WTC11 (cell line): ENCODE data around the gene RASGEF1C. TPM values are rescaled to one million over a fixed set of nuclear protein-coding genes. Genes with fewer than 3 reads are reported as not detected.

ENCODE experiments used
- ATAC-seq: fragments of 200-7000 bp; cut with Tn5 transposase; 2 replicates; pipeline ENCODE4 v1.10.0; 2021; ENCODE audit warnings: mild to moderate bottlenecking, moderate library complexity
- CTCF ChIA-PET: fragments of 300-600 bp; sonication (Branson Sonifier 250); formaldehyde crosslinking; loops from one replicate; lab custom pipeline; 2021; ENCODE audit warnings: antibody characterized with exemption; lab: Charles Lee
- POLR2A ChIA-PET: fragments of 350-600 bp; sonication (Branson Sonifier 250); formaldehyde crosslinking; loops from one replicate; lab custom pipeline; 2021; ENCODE audit warnings: antibody characterized with exemption; lab: Charles Lee
- DNase-seq: peaks from one replicate; pipeline ENCODE4 v3.0.0; 2021; ENCODE audit warnings: low spot score
- H3K27ac Mint-ChIP-seq: 2 replicates; pipeline ENCODE4 v1.8.0; 2021; ENCODE audit warnings: mixed read lengths
- H3K27me3 Mint-ChIP-seq: 2 replicates; pipeline ENCODE4 v1.8.0; 2021; ENCODE audit warnings: low read depth, mild to moderate bottlenecking, moderate library complexity, mixed read lengths
- H3K36me3 Mint-ChIP-seq: 2 replicates; pipeline ENCODE4 v1.8.0; 2021; ENCODE audit warnings: mixed read lengths
- H3K4me1 Mint-ChIP-seq: 2 replicates; pipeline ENCODE4 v1.8.0; 2022; ENCODE audit warnings: mixed read lengths
- H3K4me3 Mint-ChIP-seq: 2 replicates; pipeline ENCODE4 v1.8.0; 2021; ENCODE audit warnings: mild to moderate bottlenecking, moderate library complexity, mixed read lengths
- H3K9me3 Mint-ChIP-seq: 2 replicates; pipeline ENCODE4 v1.8.0; 2021; ENCODE audit warnings: mixed read lengths
- ATF1 ChIP-seq: sonication (generic); formaldehyde crosslinking; IDR thresholded peaks from 2 replicates; pipeline ENCODE4 v1.8.1; 2023; ENCODE audit warnings: mild to moderate bottlenecking, moderate library complexity, missing genetic modification reagents
- CBFB ChIP-seq: sonication (generic); formaldehyde crosslinking; IDR thresholded peaks from 2 replicates; pipeline ENCODE4 v1.8.1; 2022; ENCODE audit warnings: mild to moderate bottlenecking, low read depth, missing genetic modification reagents
- CREB1 ChIP-seq: sonication (generic); formaldehyde crosslinking; IDR thresholded peaks from 2 replicates; pipeline ENCODE4 v1.8.0; 2023; ENCODE audit warnings: mild to moderate bottlenecking, missing genetic modification reagents
- CREM ChIP-seq: sonication (generic); formaldehyde crosslinking; IDR thresholded peaks from 2 replicates; pipeline ENCODE4 v1.8.1; 2022; ENCODE audit warnings: mild to moderate bottlenecking, missing genetic modification reagents, moderate library complexity
- FOXP1 ChIP-seq: sonication (generic); formaldehyde crosslinking; IDR thresholded peaks from 2 replicates; pipeline ENCODE4 v1.8.0; 2022; ENCODE audit warnings: missing genetic modification reagents, mild to moderate bottlenecking, moderate library complexity, borderline replicate concordance
- GRHL2 ChIP-seq: fragments of 250-450 bp; sonication (Bioruptor Pico); IDR thresholded peaks from 2 replicates; pipeline ENCODE4 v1.8.0; 2022; ENCODE audit warnings: mild to moderate bottlenecking, moderate library complexity; ENCODE audit not compliant: insufficient replicate concordance, severe bottlenecking
- IRF2 ChIP-seq: sonication (generic); formaldehyde crosslinking; IDR thresholded peaks from 2 replicates; pipeline ENCODE4 v1.8.0; 2022; ENCODE audit warnings: low read depth, missing genetic modification reagents, borderline replicate concordance
- NFE2L1 ChIP-seq: sonication (generic); formaldehyde crosslinking; IDR thresholded peaks from 2 replicates; pipeline ENCODE4 v1.8.1; 2023; ENCODE audit warnings: missing genetic modification reagents
- NR3C1 ChIP-seq: sonication (generic); formaldehyde crosslinking; conservative IDR thresholded peaks from 2 replicates; pipeline ENCODE4 v1.8.1; 2023; ENCODE audit warnings: low read depth, mild to moderate bottlenecking, missing genetic modification reagents
- TP53 ChIP-seq: sonication (generic); formaldehyde crosslinking; IDR thresholded peaks from 2 replicates; pipeline ENCODE4 v1.8.1; 2023; ENCODE audit warnings: mild to moderate bottlenecking, missing genetic modification reagents
- ZNF219 ChIP-seq: sonication (generic); formaldehyde crosslinking; IDR thresholded peaks from 2 replicates; pipeline ENCODE4 v1.8.0; 2023; ENCODE audit warnings: missing genetic modification reagents, mild to moderate bottlenecking, borderline replicate concordance
- ZNF263 ChIP-seq: sonication (generic); formaldehyde crosslinking; IDR thresholded peaks from 2 replicates; pipeline ENCODE4 v1.8.1; 2022; ENCODE audit warnings: low read depth, mild to moderate bottlenecking, moderate library complexity, missing genetic modification reagents
- ZNF396 ChIP-seq: fragments of 250-450 bp; sonication (Bioruptor Pico); IDR thresholded peaks from 2 replicates; pipeline ENCODE4 v1.8.0; 2021; ENCODE audit warnings: mild to moderate bottlenecking, moderate library complexity, borderline replicate concordance
- ZNF416 ChIP-seq: fragments of 250-450 bp; sonication (Bioruptor Pico); IDR thresholded peaks from 2 replicates; pipeline ENCODE4 v1.9.0; 2021; ENCODE audit warnings: mild to moderate bottlenecking, inconsistent platforms
- total RNA-seq: library from RNA; stranded (reverse); gene quantifications from 3 replicates; pipeline ENCODE4 v1.2.3, GENCODE V29; 2021
- TF ChIP-seq, protein P1 (sequence below): sonication (generic); formaldehyde crosslinking; IDR thresholded peaks from 2 replicates; pipeline ENCODE4 v1.8.1; 2022; ENCODE audit warnings: mild to moderate bottlenecking, missing genetic modification reagents, moderate library complexity, borderline replicate concordance
- TF ChIP-seq, protein P2 (sequence below): fragments of 250-450 bp; sonication (Bioruptor Pico); IDR thresholded peaks from 2 replicates; pipeline ENCODE4 v2.1.2; 2022; ENCODE audit warnings: mild to moderate bottlenecking, moderate library complexity
- TF ChIP-seq, protein P3 (sequence below): sonication (generic); formaldehyde crosslinking; IDR thresholded peaks from 2 replicates; pipeline ENCODE4 v1.8.1; 2022; ENCODE audit warnings: mild to moderate bottlenecking, moderate library complexity, missing genetic modification reagents
- TF ChIP-seq, protein P4 (sequence below): fragments of 250-450 bp; sonication (Bioruptor Pico); IDR thresholded peaks from 2 replicates; pipeline ENCODE4 v1.9.0; 2021; ENCODE audit warnings: mild to moderate bottlenecking, borderline replicate concordance
- TF ChIP-seq, protein P5 (sequence below): sonication (generic); formaldehyde crosslinking; IDR thresholded peaks from 2 replicates; pipeline ENCODE4 v1.8.0; 2023; ENCODE audit warnings: mild to moderate bottlenecking, missing genetic modification reagents
- TF ChIP-seq, protein P6 (sequence below): sonication (generic); formaldehyde crosslinking; IDR thresholded peaks from 2 replicates; pipeline ENCODE4 v1.8.1; 2023; ENCODE audit warnings: mild to moderate bottlenecking, missing genetic modification reagents, moderate library complexity

Gene RASGEF1C
- total RNA-seq, 1 experiment from 2014 or later, result 0.96 TPM

DNA sequence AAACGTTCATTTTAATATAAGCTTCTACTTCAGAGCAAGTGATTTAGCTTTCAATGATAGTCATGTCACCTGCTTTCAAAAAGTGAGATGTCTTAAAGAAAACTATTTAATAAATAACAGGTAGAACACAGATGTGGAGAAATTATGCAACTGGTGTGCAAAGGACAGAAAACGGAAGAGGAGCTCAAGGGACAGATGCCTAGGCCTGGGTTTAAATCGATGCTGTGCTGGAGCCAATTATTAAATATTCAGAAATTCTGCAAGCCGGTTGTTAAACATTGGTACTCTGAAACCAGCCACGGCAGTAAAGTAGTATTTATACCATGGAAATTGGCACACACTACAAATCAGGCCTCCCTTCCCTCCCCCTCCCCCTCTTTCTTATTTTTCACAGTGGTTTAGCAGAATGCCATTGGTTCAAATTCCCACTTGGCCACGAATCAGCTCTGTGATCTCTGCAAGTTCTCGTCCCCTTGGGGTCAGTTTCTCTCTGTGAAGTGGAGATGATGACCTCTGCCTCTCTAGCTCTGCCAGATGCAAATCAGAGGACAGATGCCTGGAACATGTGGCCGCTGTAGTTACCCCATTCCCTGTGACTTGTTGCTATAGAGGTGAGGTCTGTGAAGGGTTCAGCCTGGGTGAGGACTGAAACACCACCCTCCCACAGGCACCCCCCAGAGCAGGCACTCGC is 131.3 kb downstream of the RASGEF1C start:
- Mint-ChIP-seq H3K27ac (no peak overlapping the region), H3K4me3 (no peak overlapping the region), H3K4me1 (peaks cover 22% of the 10 kb centered on the region), H3K27me3 (peaks cover 35% of the 10 kb centered on the region), H3K36me3 (peaks cover 23% of the 10 kb centered on the region), H3K9me3 (peaks cover 32% of the 10 kb centered on the region)
- no peak for ATAC-seq
- ChIA-PET CTCF (no interaction called here), POLR2A (no interaction called here)
- no peak for TF ChIP-seq TP53
- no peak for TF ChIP-seq ZNF263 (CRISPR knock-in tag)
- TF ChIP-seq NR3C1 (CRISPR knock-in tag), result no peak
- no peak for TF ChIP-seq FOXP1 (CRISPR knock-in tag)
- no peak for TF ChIP-seq CREB1 (CRISPR knock-in tag)
- no peak for TF ChIP-seq ZNF219
- TF ChIP-seq, protein P1, sequence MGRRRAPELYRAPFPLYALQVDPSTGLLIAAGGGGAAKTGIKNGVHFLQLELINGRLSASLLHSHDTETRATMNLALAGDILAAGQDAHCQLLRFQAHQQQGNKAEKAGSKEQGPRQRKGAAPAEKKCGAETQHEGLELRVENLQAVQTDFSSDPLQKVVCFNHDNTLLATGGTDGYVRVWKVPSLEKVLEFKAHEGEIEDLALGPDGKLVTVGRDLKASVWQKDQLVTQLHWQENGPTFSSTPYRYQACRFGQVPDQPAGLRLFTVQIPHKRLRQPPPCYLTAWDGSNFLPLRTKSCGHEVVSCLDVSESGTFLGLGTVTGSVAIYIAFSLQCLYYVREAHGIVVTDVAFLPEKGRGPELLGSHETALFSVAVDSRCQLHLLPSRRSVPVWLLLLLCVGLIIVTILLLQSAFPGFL, result no peak
- TF ChIP-seq GRHL2 (CRISPR knock-in tag), result no peak
- TF ChIP-seq CBFB, result no peak
- TF ChIP-seq, protein P2, sequence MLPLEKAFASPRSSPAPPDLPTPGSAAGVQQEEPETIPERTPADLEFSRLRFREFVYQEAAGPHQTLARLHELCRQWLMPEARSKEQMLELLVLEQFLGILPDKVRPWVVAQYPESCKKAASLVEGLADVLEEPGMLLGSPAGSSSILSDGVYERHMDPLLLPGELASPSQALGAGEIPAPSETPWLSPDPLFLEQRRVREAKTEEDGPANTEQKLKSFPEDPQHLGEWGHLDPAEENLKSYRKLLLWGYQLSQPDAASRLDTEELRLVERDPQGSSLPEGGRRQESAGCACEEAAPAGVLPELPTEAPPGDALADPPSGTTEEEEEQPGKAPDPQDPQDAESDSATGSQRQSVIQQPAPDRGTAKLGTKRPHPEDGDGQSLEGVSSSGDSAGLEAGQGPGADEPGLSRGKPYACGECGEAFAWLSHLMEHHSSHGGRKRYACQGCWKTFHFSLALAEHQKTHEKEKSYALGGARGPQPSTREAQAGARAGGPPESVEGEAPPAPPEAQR (CRISPR knock-in tag), result no peak
- no peak for TF ChIP-seq ATF1
- TF ChIP-seq, protein P3, sequence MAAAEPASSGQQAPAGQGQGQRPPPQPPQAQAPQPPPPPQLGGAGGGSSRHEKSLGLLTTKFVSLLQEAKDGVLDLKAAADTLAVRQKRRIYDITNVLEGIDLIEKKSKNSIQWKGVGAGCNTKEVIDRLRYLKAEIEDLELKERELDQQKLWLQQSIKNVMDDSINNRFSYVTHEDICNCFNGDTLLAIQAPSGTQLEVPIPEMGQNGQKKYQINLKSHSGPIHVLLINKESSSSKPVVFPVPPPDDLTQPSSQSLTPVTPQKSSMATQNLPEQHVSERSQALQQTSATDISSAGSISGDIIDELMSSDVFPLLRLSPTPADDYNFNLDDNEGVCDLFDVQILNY (CRISPR knock-in tag), result no peak
- TF ChIP-seq ZNF396 (CRISPR knock-in tag), result no peak
- TF ChIP-seq ZNF416 (CRISPR knock-in tag), result no peak
- TF ChIP-seq, protein P4, sequence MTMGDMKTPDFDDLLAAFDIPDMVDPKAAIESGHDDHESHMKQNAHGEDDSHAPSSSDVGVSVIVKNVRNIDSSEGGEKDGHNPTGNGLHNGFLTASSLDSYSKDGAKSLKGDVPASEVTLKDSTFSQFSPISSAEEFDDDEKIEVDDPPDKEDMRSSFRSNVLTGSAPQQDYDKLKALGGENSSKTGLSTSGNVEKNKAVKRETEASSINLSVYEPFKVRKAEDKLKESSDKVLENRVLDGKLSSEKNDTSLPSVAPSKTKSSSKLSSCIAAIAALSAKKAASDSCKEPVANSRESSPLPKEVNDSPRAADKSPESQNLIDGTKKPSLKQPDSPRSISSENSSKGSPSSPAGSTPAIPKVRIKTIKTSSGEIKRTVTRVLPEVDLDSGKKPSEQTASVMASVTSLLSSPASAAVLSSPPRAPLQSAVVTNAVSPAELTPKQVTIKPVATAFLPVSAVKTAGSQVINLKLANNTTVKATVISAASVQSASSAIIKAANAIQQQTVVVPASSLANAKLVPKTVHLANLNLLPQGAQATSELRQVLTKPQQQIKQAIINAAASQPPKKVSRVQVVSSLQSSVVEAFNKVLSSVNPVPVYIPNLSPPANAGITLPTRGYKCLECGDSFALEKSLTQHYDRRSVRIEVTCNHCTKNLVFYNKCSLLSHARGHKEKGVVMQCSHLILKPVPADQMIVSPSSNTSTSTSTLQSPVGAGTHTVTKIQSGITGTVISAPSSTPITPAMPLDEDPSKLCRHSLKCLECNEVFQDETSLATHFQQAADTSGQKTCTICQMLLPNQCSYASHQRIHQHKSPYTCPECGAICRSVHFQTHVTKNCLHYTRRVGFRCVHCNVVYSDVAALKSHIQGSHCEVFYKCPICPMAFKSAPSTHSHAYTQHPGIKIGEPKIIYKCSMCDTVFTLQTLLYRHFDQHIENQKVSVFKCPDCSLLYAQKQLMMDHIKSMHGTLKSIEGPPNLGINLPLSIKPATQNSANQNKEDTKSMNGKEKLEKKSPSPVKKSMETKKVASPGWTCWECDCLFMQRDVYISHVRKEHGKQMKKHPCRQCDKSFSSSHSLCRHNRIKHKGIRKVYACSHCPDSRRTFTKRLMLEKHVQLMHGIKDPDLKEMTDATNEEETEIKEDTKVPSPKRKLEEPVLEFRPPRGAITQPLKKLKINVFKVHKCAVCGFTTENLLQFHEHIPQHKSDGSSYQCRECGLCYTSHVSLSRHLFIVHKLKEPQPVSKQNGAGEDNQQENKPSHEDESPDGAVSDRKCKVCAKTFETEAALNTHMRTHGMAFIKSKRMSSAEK (CRISPR knock-in tag), result no peak
- TF ChIP-seq, protein P5, sequence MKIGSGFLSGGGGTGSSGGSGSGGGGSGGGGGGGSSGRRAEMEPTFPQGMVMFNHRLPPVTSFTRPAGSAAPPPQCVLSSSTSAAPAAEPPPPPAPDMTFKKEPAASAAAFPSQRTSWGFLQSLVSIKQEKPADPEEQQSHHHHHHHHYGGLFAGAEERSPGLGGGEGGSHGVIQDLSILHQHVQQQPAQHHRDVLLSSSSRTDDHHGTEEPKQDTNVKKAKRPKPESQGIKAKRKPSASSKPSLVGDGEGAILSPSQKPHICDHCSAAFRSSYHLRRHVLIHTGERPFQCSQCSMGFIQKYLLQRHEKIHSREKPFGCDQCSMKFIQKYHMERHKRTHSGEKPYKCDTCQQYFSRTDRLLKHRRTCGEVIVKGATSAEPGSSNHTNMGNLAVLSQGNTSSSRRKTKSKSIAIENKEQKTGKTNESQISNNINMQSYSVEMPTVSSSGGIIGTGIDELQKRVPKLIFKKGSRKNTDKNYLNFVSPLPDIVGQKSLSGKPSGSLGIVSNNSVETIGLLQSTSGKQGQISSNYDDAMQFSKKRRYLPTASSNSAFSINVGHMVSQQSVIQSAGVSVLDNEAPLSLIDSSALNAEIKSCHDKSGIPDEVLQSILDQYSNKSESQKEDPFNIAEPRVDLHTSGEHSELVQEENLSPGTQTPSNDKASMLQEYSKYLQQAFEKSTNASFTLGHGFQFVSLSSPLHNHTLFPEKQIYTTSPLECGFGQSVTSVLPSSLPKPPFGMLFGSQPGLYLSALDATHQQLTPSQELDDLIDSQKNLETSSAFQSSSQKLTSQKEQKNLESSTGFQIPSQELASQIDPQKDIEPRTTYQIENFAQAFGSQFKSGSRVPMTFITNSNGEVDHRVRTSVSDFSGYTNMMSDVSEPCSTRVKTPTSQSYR, result no peak
- TF ChIP-seq, protein P6, sequence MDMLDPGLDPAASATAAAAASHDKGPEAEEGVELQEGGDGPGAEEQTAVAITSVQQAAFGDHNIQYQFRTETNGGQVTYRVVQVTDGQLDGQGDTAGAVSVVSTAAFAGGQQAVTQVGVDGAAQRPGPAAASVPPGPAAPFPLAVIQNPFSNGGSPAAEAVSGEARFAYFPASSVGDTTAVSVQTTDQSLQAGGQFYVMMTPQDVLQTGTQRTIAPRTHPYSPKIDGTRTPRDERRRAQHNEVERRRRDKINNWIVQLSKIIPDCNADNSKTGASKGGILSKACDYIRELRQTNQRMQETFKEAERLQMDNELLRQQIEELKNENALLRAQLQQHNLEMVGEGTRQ (CRISPR knock-in tag), result no peak
- no peak for TF ChIP-seq CREM (CRISPR knock-in tag)
- no peak for TF ChIP-seq NFE2L1 (CRISPR knock-in tag)
- TF ChIP-seq IRF2 (CRISPR knock-in tag), result no peak
- no peak for DNase-seq
